Measurements from ENCODE around the gene LRRTM4.

DNA sequence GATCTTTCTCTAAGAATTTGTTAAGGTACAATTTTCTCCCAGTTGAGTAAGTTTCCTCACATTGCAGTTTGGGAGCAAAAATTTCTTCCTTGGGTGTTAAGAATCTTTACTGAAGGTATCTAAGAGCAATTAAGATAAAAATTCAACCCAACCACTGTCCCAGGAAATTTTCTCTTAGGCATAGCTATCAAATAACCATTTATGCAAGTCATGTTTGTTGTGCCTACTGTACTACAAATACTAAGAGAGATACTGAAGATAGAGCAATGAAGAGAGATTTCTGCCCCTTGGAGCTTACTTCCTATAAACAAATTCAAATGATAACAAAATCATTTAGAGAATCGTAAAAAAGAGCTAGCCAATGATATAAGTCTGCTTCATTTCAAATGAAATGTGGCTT is 402.8 kb downstream of the LRRTM4 start:
- TF ChIP-seq, protein P1, sequence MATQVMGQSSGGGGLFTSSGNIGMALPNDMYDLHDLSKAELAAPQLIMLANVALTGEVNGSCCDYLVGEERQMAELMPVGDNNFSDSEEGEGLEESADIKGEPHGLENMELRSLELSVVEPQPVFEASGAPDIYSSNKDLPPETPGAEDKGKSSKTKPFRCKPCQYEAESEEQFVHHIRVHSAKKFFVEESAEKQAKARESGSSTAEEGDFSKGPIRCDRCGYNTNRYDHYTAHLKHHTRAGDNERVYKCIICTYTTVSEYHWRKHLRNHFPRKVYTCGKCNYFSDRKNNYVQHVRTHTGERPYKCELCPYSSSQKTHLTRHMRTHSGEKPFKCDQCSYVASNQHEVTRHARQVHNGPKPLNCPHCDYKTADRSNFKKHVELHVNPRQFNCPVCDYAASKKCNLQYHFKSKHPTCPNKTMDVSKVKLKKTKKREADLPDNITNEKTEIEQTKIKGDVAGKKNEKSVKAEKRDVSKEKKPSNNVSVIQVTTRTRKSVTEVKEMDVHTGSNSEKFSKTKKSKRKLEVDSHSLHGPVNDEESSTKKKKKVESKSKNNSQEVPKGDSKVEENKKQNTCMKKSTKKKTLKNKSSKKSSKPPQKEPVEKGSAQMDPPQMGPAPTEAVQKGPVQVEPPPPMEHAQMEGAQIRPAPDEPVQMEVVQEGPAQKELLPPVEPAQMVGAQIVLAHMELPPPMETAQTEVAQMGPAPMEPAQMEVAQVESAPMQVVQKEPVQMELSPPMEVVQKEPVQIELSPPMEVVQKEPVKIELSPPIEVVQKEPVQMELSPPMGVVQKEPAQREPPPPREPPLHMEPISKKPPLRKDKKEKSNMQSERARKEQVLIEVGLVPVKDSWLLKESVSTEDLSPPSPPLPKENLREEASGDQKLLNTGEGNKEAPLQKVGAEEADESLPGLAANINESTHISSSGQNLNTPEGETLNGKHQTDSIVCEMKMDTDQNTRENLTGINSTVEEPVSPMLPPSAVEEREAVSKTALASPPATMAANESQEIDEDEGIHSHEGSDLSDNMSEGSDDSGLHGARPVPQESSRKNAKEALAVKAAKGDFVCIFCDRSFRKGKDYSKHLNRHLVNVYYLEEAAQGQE (IDR thresholded peaks at IDR 0.05; ENCODE audit: insufficient read depth in 1 of 2, low read depth in 2 of 2, low read length in 1 of 2): no peak
- TF ChIP-seq, protein P2, sequence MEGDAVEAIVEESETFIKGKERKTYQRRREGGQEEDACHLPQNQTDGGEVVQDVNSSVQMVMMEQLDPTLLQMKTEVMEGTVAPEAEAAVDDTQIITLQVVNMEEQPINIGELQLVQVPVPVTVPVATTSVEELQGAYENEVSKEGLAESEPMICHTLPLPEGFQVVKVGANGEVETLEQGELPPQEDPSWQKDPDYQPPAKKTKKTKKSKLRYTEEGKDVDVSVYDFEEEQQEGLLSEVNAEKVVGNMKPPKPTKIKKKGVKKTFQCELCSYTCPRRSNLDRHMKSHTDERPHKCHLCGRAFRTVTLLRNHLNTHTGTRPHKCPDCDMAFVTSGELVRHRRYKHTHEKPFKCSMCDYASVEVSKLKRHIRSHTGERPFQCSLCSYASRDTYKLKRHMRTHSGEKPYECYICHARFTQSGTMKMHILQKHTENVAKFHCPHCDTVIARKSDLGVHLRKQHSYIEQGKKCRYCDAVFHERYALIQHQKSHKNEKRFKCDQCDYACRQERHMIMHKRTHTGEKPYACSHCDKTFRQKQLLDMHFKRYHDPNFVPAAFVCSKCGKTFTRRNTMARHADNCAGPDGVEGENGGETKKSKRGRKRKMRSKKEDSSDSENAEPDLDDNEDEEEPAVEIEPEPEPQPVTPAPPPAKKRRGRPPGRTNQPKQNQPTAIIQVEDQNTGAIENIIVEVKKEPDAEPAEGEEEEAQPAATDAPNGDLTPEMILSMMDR (IDR thresholded peaks at IDR 0.05): no peak
- TF ChIP-seq POLR2AphosphoS5 (IDR thresholded peaks at IDR 0.05; ENCODE audit: low read depth, low read length): no peak
- no peak for TF ChIP-seq SIN3A (IDR thresholded peaks at IDR 0.05; ENCODE audit: borderline replicate concordance, insufficient read depth, low read depth, low read length)
- TF ChIP-seq TCF7L2 (IDR thresholded peaks at IDR 0.05; ENCODE audit: low read depth, low read length): no peak
